ENCODE measurements around the gene DLX4. TPM values are rescaled to one million over a fixed set of nuclear protein-coding genes. Genes with fewer than 3 reads are reported as not detected.

Gene DLX4
- total RNA-seq, 1 experiment from 2014 or later, result 0.44 TPM

- no peaks in the 10 kb centered on the region for H3K36me3 ChIP-seq (ENCODE audit: low read depth, low read length)
- peaks cover 9% of the 10 kb centered on the region for H3K4me1 ChIP-seq (ENCODE audit: insufficient read depth, low read length)
- H3K9me2 ChIP-seq (replicated peaks; ENCODE audit: low read length), result no peaks in the 10 kb centered on the region
- TF ChIP-seq EZH2phosphoT487 (IDR thresholded peaks at IDR 0.05; ENCODE audit: borderline replicate concordance, low read length) (no peak), CTCF (conservative IDR thresholded peaks at IDR 0.05; ENCODE audit: low read depth, low read length) (no peak), EZH2 (IDR thresholded peaks at IDR 0.05; ENCODE audit: low read length, unreplicated experiment) (no peak)
- no peak overlapping the region for H3K27ac ChIP-seq (ENCODE audit: low read length)
- no peak overlapping the region for H3K9ac ChIP-seq (ENCODE audit: low read length)
- DNase-seq (no peak), ATAC-seq (no peak)
- H4K20me1 ChIP-seq (ENCODE audit: low read length), result no peaks in the 10 kb centered on the region
- no peak overlapping the region for H3K4me2 ChIP-seq (ENCODE audit: low read length)
- no peak overlapping the region for H3K4me3 ChIP-seq (ENCODE audit: low read length)
- no peaks in the 10 kb centered on the region for H3K9me3 ChIP-seq (ENCODE audit: low read length)
- no peaks in the 10 kb centered on the region for H3F3A ChIP-seq (ENCODE audit: low read length, unreplicated experiment)
- peaks cover 45% of the 10 kb centered on the region for H3K27me3 ChIP-seq (ENCODE audit: low read length)
- intact Hi-C loops (cut with micrococcal nuclease), result no loop called here
- no peak overlapping the region for H2AFZ ChIP-seq (ENCODE audit: low read length)
- no TSS peak for BruUV-seq (replicated peaks)
- POLR2A ChIA-PET (ENCODE audit: unreplicated experiment), result no interaction called here
- CTCF ChIA-PET, result no interaction called here
- H3K79me2 ChIP-seq (ENCODE audit: low read length), result no peaks in the 10 kb centered on the region
Observed at GRCh38 chr17:49963309-49963625, 5.7 kb upstream of the DLX4 start.

- ChIA-PET POLR2A (ENCODE audit: unreplicated experiment) (no interaction called here), CTCF (no interaction called here)
- Histone ChIP-seq H3K36me3 (ENCODE audit: low read depth, low read length) (no peaks in the 10 kb centered on the region), H4K20me1 (ENCODE audit: low read length) (no peaks in the 10 kb centered on the region), H3K27me3 (ENCODE audit: low read length) (peaks cover 45% of the 10 kb centered on the region), H3K27ac (ENCODE audit: low read length) (no peak overlapping the region), H2AFZ (ENCODE audit: low read length) (no peak overlapping the region), H3K4me3 (ENCODE audit: low read length) (no peak overlapping the region), H3K79me2 (ENCODE audit: low read length) (no peaks in the 10 kb centered on the region), H3F3A (ENCODE audit: low read length, unreplicated experiment) (no peaks in the 10 kb centered on the region), H3K9me3 (ENCODE audit: low read length) (no peaks in the 10 kb centered on the region), H3K9ac (ENCODE audit: low read length) (no peak overlapping the region), H3K4me1 (ENCODE audit: insufficient read depth, low read length) (peaks cover 6% of the 10 kb centered on the region), H3K4me2 (ENCODE audit: low read length) (no peak overlapping the region), H3K9me2 (replicated peaks; ENCODE audit: low read length) (no peaks in the 10 kb centered on the region)
- no peak for ATAC-seq
- DNase-seq, result no peak
- TF ChIP-seq EZH2phosphoT487 (IDR thresholded peaks at IDR 0.05; ENCODE audit: borderline replicate concordance, low read length) (no peak), CTCF (conservative IDR thresholded peaks at IDR 0.05; ENCODE audit: low read depth, low read length) (no peak), EZH2 (IDR thresholded peaks at IDR 0.05; ENCODE audit: low read length, unreplicated experiment) (no peak)
- intact Hi-C loops (cut with micrococcal nuclease), result no loop called here
- BruUV-seq (replicated peaks), result no TSS peak
Observed at GRCh38 chr17:49963626-49964302, 5.2 kb upstream of the DLX4 start.

DNA sequence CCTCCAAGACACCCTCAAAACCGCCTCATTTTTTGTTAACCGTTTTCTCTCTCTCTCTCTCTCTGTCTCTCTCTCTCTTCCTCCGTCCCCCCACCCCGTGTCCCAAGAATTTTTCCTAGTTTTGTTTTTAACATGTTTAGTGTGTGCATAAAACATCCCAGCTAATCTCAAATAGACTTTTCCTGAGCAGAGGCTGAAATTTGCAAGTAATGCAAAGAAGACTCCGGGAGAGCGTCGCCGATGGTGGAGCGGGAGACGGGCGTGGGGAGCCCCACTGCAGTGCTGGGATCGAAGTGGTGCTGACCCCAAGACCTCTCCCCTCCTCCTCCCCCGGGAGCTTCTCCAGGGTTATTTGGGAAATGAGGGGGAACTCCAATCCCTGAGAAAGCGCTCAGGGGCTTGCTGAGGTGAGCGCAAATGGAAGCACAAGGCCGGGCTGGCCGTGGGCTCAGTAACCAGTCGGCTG lies 4.7 kb upstream of the DLX4 start:
- H3K9ac ChIP-seq (ENCODE audit: low read length), result no peak overlapping the region
- ATAC-seq (no peak), DNase-seq (no peak)
- peaks cover under 1% of the 10 kb centered on the region; the same call in 1 of the 2 replicates for H3K4me1 ChIP-seq (ENCODE audit: insufficient read depth, low read length)
- H3K4me3 ChIP-seq (ENCODE audit: low read length), result no peak overlapping the region
- no peaks in the 10 kb centered on the region for H3K9me3 ChIP-seq (ENCODE audit: low read length)
- no peak overlapping the region for H3K27ac ChIP-seq (ENCODE audit: low read length)
- H3K9me2 ChIP-seq (replicated peaks; ENCODE audit: low read length), result no peaks in the 10 kb centered on the region
- H3K79me2 ChIP-seq (ENCODE audit: low read length), result no peaks in the 10 kb centered on the region
- H3F3A ChIP-seq (ENCODE audit: low read length, unreplicated experiment), result no peaks in the 10 kb centered on the region
- peaks cover 48% of the 10 kb centered on the region for H3K27me3 ChIP-seq (ENCODE audit: low read length)
- no TSS peak for BruUV-seq (replicated peaks)
- H2AFZ ChIP-seq (ENCODE audit: low read length), result no peak overlapping the region
- no peaks in the 10 kb centered on the region for H3K36me3 ChIP-seq (ENCODE audit: low read depth, low read length)
- ChIA-PET POLR2A (ENCODE audit: unreplicated experiment) (no interaction called here), CTCF (no interaction called here)
- no peak for TF ChIP-seq EZH2phosphoT487 (IDR thresholded peaks at IDR 0.05; ENCODE audit: borderline replicate concordance, low read length)
- TF ChIP-seq EZH2 (IDR thresholded peaks at IDR 0.05; ENCODE audit: low read length, unreplicated experiment), result no peak
- TF ChIP-seq CTCF (conservative IDR thresholded peaks at IDR 0.05; ENCODE audit: low read depth, low read length), result no peak
- intact Hi-C loops (cut with micrococcal nuclease), result no loop called here
- H4K20me1 ChIP-seq (ENCODE audit: low read length), result no peaks in the 10 kb centered on the region
- no peak overlapping the region for H3K4me2 ChIP-seq (ENCODE audit: low read length)
